GM12875 (cell line): Measurements from ENCODE around the gene SPIRE2.
"Not testable (repeated sequence)": the region's sequence is repeated elsewhere in the genome, so short reads cannot be mapped to it uniquely, and the experiment has no call there.

Source experiments
- H3K4me3 ChIP-seq: one replicate; pipeline ENCODE4 v1.5.1; 2011; ENCODE audit warnings: low read depth, low read length, control low read depth
- TF ChIP-seq, protein P1 (sequence below): IDR thresholded peaks from 2 replicates; pipeline ENCODE4 v1.5.1; 2011; ENCODE audit warnings: low read depth, mild to moderate bottlenecking, control low read depth, inconsistent platforms, low read length, moderate library complexity, borderline replicate concordance; ENCODE audit not compliant: insufficient read depth

The SPIRE2 gene

DNA sequence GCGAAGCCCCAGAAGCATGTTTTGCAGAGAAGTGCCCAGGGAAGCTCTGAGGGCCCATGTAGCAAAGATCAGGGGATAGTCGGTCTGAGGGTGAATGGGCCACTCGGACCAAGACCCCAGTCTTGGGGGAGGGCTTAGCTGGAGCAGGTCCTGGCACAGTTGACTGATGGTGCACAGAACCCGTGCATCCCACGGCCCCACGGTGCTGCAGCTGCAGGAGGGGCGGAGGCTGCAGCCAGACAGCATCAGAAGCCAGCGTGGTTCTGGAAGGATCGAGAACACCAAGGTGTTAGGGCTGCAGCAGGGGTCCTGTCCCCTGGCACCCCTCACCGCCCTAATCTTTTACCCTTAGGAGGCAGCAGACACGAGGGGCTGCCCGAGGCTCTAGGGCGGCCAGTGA, 83.9 kb downstream of the SPIRE2 start:
- no peak overlapping the region for H3K4me3 ChIP-seq
- TF ChIP-seq, protein P1, sequence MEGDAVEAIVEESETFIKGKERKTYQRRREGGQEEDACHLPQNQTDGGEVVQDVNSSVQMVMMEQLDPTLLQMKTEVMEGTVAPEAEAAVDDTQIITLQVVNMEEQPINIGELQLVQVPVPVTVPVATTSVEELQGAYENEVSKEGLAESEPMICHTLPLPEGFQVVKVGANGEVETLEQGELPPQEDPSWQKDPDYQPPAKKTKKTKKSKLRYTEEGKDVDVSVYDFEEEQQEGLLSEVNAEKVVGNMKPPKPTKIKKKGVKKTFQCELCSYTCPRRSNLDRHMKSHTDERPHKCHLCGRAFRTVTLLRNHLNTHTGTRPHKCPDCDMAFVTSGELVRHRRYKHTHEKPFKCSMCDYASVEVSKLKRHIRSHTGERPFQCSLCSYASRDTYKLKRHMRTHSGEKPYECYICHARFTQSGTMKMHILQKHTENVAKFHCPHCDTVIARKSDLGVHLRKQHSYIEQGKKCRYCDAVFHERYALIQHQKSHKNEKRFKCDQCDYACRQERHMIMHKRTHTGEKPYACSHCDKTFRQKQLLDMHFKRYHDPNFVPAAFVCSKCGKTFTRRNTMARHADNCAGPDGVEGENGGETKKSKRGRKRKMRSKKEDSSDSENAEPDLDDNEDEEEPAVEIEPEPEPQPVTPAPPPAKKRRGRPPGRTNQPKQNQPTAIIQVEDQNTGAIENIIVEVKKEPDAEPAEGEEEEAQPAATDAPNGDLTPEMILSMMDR: no peak

- H3K4me3 ChIP-seq: no peak overlapping the region
- TF ChIP-seq, protein P1: no peak
These were observed 84.4 kb downstream of the SPIRE2 start for GRCh38 chr16:89912627-89913026.

- H3K4me3 ChIP-seq: no peak overlapping the region
- TF ChIP-seq, protein P1: no peak
These were observed 85.4 kb downstream of the SPIRE2 start for GRCh38 chr16:89913408-89914387.

GRCh38 chr16:89914642-89915285, 86.5 kb downstream of the SPIRE2 start:
- H3K4me3 ChIP-seq: not testable (repeated sequence)

GRCh38 chr16:89915303-89916232, 87.3 kb downstream of the SPIRE2 start:
- TF ChIP-seq, protein P1: no peak
- no peak overlapping the region for H3K4me3 ChIP-seq

- TF ChIP-seq, protein P1: no peak
- peak overlapping the region; percentile 32 for H3K4me3 ChIP-seq
These were observed 89.6 kb downstream of the SPIRE2 start for GRCh38 chr16:89917773-89918452.
